Fibroblast of upper back skin (primary cell): Measurements from ENCODE around the gene XCL1.

Source experiments
- DNase-seq: peaks from one replicate; pipeline ENCODE4 v3.0.0-alpha.2; 2013

XCL1 gene

GRCh38 chr1:168607872-168608428, 31.5 kb downstream of the XCL1 start:
- DNase-seq = no peak

- DNase-seq = peak; percentile 45
Observed at GRCh38 chr1:168608796-168609715, 32.7 kb downstream of the XCL1 start.

GRCh38 chr1:168609741-168610510, 33.5 kb downstream of the XCL1 start:
- no peak for DNase-seq

- peak; percentile 22 for DNase-seq
Observed at GRCh38 chr1:168613038-168613451, 36.6 kb downstream of the XCL1 start.

GRCh38 chr1:168613691-168614231, 37.4 kb downstream of the XCL1 start:
- DNase-seq = peak; percentile 92

GRCh38 chr1:168614235-168614634, 37.8 kb downstream of the XCL1 start:
- DNase-seq = peak; percentile 4

- DNase-seq = no peak
Observed at GRCh38 chr1:168615965-168616364, 39.6 kb downstream of the XCL1 start.

- peak; percentile 44 for DNase-seq
Observed at GRCh38 chr1:168617974-168618750, 41.8 kb downstream of the XCL1 start.

- no peak for DNase-seq
Observed at GRCh38 chr1:168618886-168619285, 42.5 kb downstream of the XCL1 start.

GRCh38 chr1:168621356-168621755, 45.0 kb downstream of the XCL1 start:
- peak; percentile 87 for DNase-seq

- DNase-seq = peak; percentile 73
Observed at GRCh38 chr1:168623003-168623828, 46.8 kb downstream of the XCL1 start.

GRCh38 chr1:168623831-168624230, 47.4 kb downstream of the XCL1 start:
- DNase-seq = no peak

- DNase-seq = no peak
Observed at GRCh38 chr1:168626326-168626725, 49.9 kb downstream of the XCL1 start.

- DNase-seq = no peak
Observed at GRCh38 chr1:168627370-168627769, 51.0 kb downstream of the XCL1 start.

- DNase-seq = peak; percentile 88
Observed at GRCh38 chr1:168628807-168629206, 52.4 kb downstream of the XCL1 start.

GRCh38 chr1:168629466-168629865, 53.1 kb downstream of the XCL1 start:
- DNase-seq = no peak
